Endothelial cell of umbilical vein (primary cell): ENCODE measurements around the gene DIP2C. TPM values are rescaled to one million over a fixed set of nuclear protein-coding genes. Genes with fewer than 3 reads are reported as not detected.

Experiments
- BruUV-seq: library from RNA; stranded (reverse); fragments of 400-500 nt; replicated peaks from 2 replicates; lab custom pipeline; 2021; lab: Mats Ljungman, UMichigan
- CTCF ChIA-PET: fragments of 300-600, 350-600 bp; sonication (Branson Sonifier 250); formaldehyde crosslinking; loops from one replicate; lab custom pipeline; 2021; ENCODE audit warnings: antibody characterized with exemption, inconsistent platforms; lab: Charles Lee
- POLR2A ChIA-PET: fragments of 300-600, 350-600 bp; sonication (Branson Sonifier 250); formaldehyde crosslinking; loops from one replicate; lab custom pipeline; 2021; ENCODE audit warnings: antibody characterized with exemption, inconsistent platforms; lab: Charles Lee
- DNase-seq: peaks from one replicate; pipeline ENCODE4 v3.0.0-alpha.2; 2011; ENCODE audit warnings: low read depth, low spot score
- FAIRE-seq: peaks from 2 replicates; lab custom pipeline; 2011; peaks lifted over from hg19 to GRCh38; lab: Jason Lieb, UNC
- H2AFZ ChIP-seq: 2 replicates; pipeline ENCODE4 v1.6.0; 2012; ENCODE audit warnings: low read depth, low read length, control low read depth, inconsistent platforms
- H3K27ac ChIP-seq: 2 replicates; pipeline ENCODE4 v1.5.1; 2011; ENCODE audit warnings: low read depth, mild to moderate bottlenecking, control low read depth, low read length, moderate library complexity; ENCODE audit not compliant: insufficient read depth
- H3K27me3 ChIP-seq, 2 experiments: 2 replicates each; pipeline versions ENCODE4 v1.6.0 to v1.6.1; 2011; ENCODE audit warnings: low read length in 2 of 2, mixed read lengths in 1 of 2; ENCODE audit not compliant: control insufficient read depth in 2 of 2, insufficient read depth in 2 of 2
- H3K36me3 ChIP-seq, 2 experiments: 2 replicates in 1 of 2; 3 replicates in 1 of 2; pipeline ENCODE4 v1.5.1; 2011; ENCODE audit warnings: low read length in 2 of 2, mild to moderate bottlenecking in 1 of 2, moderate library complexity in 1 of 2; ENCODE audit not compliant: control insufficient read depth in 2 of 2, insufficient read depth in 2 of 2; ENCODE audit errors: extremely low read depth in 1 of 2
- H3K4me1 ChIP-seq: 3 replicates; pipeline ENCODE4 v1.5.1; 2011; ENCODE audit warnings: mild to moderate bottlenecking, low read length; ENCODE audit not compliant: control insufficient read depth, insufficient read depth; ENCODE audit errors: extremely low read depth
- H3K4me2 ChIP-seq: 2 replicates; pipeline ENCODE4 v1.6.1; 2011; ENCODE audit warnings: low read length, control low read depth, mixed read lengths; ENCODE audit not compliant: insufficient read depth
- H3K4me3 ChIP-seq, 3 experiments: fragments of 200-600 bp in 1 of 3; sonication (generic), shearing (Covaris generic) in 1 of 3; replicated peaks in 1 of 3; 2 replicates each; pipeline ENCODE4 v1.5.1; 2011 to 2016; ENCODE audit warnings: control low read depth in 3 of 3, low read length in 3 of 3, mild to moderate bottlenecking in 2 of 3, inconsistent platforms in 1 of 3, low read depth in 1 of 3, moderate library complexity in 1 of 3; ENCODE audit not compliant: insufficient read depth in 1 of 3
- H3K79me2 ChIP-seq: 2 replicates; pipeline ENCODE4 v1.6.0; 2012; ENCODE audit warnings: low read length, inconsistent platforms; ENCODE audit not compliant: control insufficient read depth, insufficient read depth
- H3K9ac ChIP-seq: replicated peaks from 2 replicates; pipeline ENCODE3; 2011; ENCODE audit warnings: low read length, control low read depth; ENCODE audit not compliant: insufficient read depth; ENCODE audit errors: extremely low read depth
- H3K9me1 ChIP-seq: replicated peaks from 3 replicates; pipeline ENCODE4 v1.6.0; 2011; ENCODE audit warnings: mild to moderate bottlenecking, low read length; ENCODE audit not compliant: control insufficient read depth, insufficient read depth; ENCODE audit errors: extremely low read depth
- H3K9me3 ChIP-seq: replicated peaks from 2 replicates; pipeline ENCODE4 v1.5.1; 2012; ENCODE audit warnings: low read length, inconsistent platforms; ENCODE audit not compliant: control insufficient read depth, insufficient read depth
- H4K20me1 ChIP-seq: replicated peaks from 2 replicates; pipeline ENCODE3; 2011; ENCODE audit warnings: mild to moderate bottlenecking, low read length; ENCODE audit not compliant: control insufficient read depth, insufficient read depth; ENCODE audit errors: extremely low read depth
- EZH2 ChIP-seq: IDR thresholded peaks from 2 replicates; pipeline ENCODE4 v1.6.1; 2012; ENCODE audit warnings: borderline replicate concordance, low read depth, mild to moderate bottlenecking, moderate library complexity, low read length, inconsistent platforms; ENCODE audit not compliant: severe bottlenecking
- FOS ChIP-seq: IDR thresholded peaks from 2 replicates; pipeline ENCODE4 v1.6.1; 2011; ENCODE audit warnings: mild to moderate bottlenecking, low read length, moderate library complexity, borderline replicate concordance; ENCODE audit not compliant: insufficient read depth
- GATA2 ChIP-seq: IDR thresholded peaks from 2 replicates; pipeline ENCODE4 v1.7.0; 2011; ENCODE audit warnings: low read depth, mild to moderate bottlenecking, moderate library complexity, mixed read lengths, low read length; ENCODE audit not compliant: insufficient read length, insufficient read depth
- JUN ChIP-seq: IDR thresholded peaks from 2 replicates; pipeline ENCODE4 v1.6.1; 2011; ENCODE audit warnings: borderline replicate concordance, low read depth; ENCODE audit not compliant: insufficient read length, insufficient read depth
- MYC ChIP-seq: IDR thresholded peaks from one replicate; pipeline ENCODE4 v1.6.1; 2011; ENCODE audit warnings: mild to moderate bottlenecking, low read depth, low read length
- POLR2A ChIP-seq: IDR thresholded peaks from 2 replicates; pipeline ENCODE4 v1.6.1; 2012; ENCODE audit warnings: low read depth, mild to moderate bottlenecking, control low read depth, low read length
- POLR2AphosphoS5 ChIP-seq: IDR thresholded peaks from 2 replicates; pipeline ENCODE4 v1.6.1; 2012; ENCODE audit warnings: low read depth, mild to moderate bottlenecking, control low read depth, low read length, moderate library complexity; ENCODE audit not compliant: insufficient read depth
- dilution Hi-C: fragments of 300-500 bp; cut with MboI; formaldehyde crosslinking; loops from one replicate; pipeline ENCODE4 v1.15.0; 2019; ENCODE audit warnings: low sequenced_read_pairs; ENCODE audit not compliant: extremely low pct_ligation_motif_present
- intact Hi-C: fragments of 100-400 bp; cut with micrococcal nuclease; formaldehyde crosslinking; loops from one replicate; pipeline ENCODE4 v1.10.0; 2022
- polyA plus RNA-seq, 4 experiments: library from polyadenylated mRNA; depleted of rRNA in 3 of 4; stranded (reverse) in 3 of 4; unstranded in 1 of 4; fragments of >200 nt; gene quantifications; 2 replicates each; pipeline versions ENCODE4 v1.2.1 to v1.2.3, GENCODE V29; 2011 to 2012; ENCODE audit warnings: missing spikeins in 1 of 4
- total RNA-seq: library from RNA; stranded (reverse); gene quantifications from 2 replicates; pipeline ENCODE4 v1.2.3, GENCODE V29; 2021
- TF ChIP-seq, protein P1 (sequence below): IDR thresholded peaks from 2 replicates; pipeline ENCODE4 v1.6.1; 2011; ENCODE audit not compliant: insufficient read depth, insufficient read length
- TF ChIP-seq, protein P2 (sequence below), 2 donors: IDR thresholded peaks; 1 replicate in 1 of 2; 2 replicates in 1 of 2; pipeline ENCODE4 v1.5.1; 2011; ENCODE audit warnings: low read length in 2 of 2, mild to moderate bottlenecking in 2 of 2, moderate library complexity in 2 of 2, control low read depth in 1 of 2, inconsistent platforms in 1 of 2, low read depth in 1 of 2; ENCODE audit not compliant: insufficient read depth in 1 of 2; ENCODE audit errors: extremely low read depth in 1 of 2

Gene DIP2C
- total and polyA plus RNA-seq, 2 donors (not counting 3 experiments of a cell fraction or from before 2014, with no cell fraction given) = 3.6 to 10.7 TPM

DNA sequence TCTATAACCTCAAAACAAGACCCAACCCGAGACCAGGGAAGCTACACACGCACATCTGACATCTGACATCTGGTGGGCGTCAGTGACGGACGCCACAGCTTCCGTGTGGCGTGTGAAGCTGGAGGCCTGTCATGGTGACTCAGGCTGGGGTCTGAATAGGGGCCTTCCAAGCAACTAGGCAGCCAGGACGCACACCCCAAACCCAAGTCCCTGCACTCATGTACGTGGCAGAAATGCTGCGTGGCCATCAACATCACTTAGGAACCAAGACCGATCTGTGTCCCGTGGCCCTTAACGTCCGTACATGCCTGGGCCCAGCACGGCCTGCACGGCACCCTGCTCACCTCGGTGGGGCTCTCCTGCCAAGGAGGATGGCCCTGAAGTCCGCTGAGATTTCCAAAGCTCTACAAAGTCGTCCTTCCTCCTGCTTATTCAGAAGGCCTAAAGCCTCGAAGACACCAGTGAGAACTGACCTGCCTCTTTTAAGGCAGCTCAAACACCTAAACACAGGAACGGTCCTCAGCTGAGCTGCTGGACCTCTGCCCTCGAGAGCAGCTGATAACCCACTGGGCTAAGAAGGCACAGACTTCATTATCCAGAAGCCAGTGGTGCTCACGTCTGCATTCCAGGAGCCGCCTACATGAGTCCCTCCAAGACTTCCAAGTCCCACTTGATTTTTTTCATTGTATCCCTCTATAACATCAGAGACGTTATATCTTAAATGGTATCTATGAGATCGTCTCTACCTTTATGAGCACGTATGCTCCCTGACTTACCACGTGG is 82.5 kb downstream of the DIP2C start:
- FAIRE-seq (no peak), DNase-seq (no peak)
- POLR2A ChIA-PET = no interaction called here
- TF ChIP-seq EZH2 (no peak), POLR2AphosphoS5 (no peak), MYC (no peak), FOS (no peak), GATA2 (no peak), JUN (no peak), POLR2A (no peak)
- TF ChIP-seq, protein P1, sequence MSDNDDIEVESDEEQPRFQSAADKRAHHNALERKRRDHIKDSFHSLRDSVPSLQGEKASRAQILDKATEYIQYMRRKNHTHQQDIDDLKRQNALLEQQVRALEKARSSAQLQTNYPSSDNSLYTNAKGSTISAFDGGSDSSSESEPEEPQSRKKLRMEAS = no peak
- TF ChIP-seq, protein P2, sequence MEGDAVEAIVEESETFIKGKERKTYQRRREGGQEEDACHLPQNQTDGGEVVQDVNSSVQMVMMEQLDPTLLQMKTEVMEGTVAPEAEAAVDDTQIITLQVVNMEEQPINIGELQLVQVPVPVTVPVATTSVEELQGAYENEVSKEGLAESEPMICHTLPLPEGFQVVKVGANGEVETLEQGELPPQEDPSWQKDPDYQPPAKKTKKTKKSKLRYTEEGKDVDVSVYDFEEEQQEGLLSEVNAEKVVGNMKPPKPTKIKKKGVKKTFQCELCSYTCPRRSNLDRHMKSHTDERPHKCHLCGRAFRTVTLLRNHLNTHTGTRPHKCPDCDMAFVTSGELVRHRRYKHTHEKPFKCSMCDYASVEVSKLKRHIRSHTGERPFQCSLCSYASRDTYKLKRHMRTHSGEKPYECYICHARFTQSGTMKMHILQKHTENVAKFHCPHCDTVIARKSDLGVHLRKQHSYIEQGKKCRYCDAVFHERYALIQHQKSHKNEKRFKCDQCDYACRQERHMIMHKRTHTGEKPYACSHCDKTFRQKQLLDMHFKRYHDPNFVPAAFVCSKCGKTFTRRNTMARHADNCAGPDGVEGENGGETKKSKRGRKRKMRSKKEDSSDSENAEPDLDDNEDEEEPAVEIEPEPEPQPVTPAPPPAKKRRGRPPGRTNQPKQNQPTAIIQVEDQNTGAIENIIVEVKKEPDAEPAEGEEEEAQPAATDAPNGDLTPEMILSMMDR (IDR thresholded peaks at IDR 0.05; ENCODE audit: extremely low read depth in 1 of 2, insufficient read depth in 1 of 2, low read depth in 1 of 2, low read length in 2 of 2) = no peak
- no peaks in the 10 kb centered on the region for H3K79me2 ChIP-seq
- intact Hi-C loops (no loop called here), dilution Hi-C loops (no loop called here)
- no peaks in the 10 kb centered on the region for H3K4me1 ChIP-seq
- H3K27ac ChIP-seq = no peak overlapping the region
- no peak overlapping the region for H3K4me3 ChIP-seq
- no peak overlapping the region for H2AFZ ChIP-seq
- no peaks in the 10 kb centered on the region for H3K36me3 ChIP-seq
- no peak overlapping the region for H3K9ac ChIP-seq
- no peaks in the 10 kb centered on the region for H3K9me1 ChIP-seq
- H3K9me3 ChIP-seq = no peaks in the 10 kb centered on the region
- H4K20me1 ChIP-seq = peaks cover 2% of the 10 kb centered on the region
- BruUV-seq = no TSS peak
- no peaks in the 10 kb centered on the region for H3K27me3 ChIP-seq
- CTCF ChIA-PET = no interaction called here
- no peak overlapping the region for H3K4me2 ChIP-seq
